Measurements from ENCODE around the gene C1orf174. TPM values are rescaled to one million over a fixed set of nuclear protein-coding genes. Genes with fewer than 3 reads are reported as not detected.

C1orf174 gene
- total RNA-seq, 2 donors from 2014 or later: 14.8 to 15.6 TPM

DNA sequence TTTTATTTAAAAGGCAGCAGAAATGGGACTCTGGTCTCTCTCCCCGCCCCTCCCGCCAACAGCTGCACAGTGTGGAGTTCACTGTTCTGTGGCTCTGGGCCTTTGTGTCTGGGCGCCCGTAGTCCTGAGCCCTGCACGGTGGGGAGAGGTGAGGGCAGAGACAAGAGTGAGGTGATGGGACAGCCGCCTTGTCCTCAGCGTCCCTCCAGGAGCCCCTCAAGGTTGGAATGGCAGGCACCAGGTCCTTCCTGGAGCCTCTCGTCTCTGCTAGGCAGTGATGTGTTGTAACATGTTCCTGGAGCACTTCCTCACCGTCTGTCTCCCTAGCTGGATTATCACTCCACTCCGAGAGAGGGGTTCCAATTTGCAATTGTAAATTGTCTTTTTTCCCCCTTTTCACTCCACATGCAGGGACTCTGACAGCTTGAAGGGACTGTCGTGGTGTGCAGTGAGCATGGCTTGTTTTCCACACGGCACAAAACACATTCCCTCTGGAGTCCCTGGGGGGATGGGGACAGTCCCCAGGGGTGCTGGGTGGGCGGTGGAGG is 44.6 kb upstream of the C1orf174 start:
- no peaks in the 10 kb centered on the region for H3K27me3 ChIP-seq
- no peaks in the 10 kb centered on the region for H3K4me1 ChIP-seq
- WGBS, 2 donors: 43 to 56% methylated on average over 13 of the region's 13 CpGs
- no peak for TF ChIP-seq POLR2A (IDR thresholded peaks at IDR 0.05)
- TF ChIP-seq, protein P1, sequence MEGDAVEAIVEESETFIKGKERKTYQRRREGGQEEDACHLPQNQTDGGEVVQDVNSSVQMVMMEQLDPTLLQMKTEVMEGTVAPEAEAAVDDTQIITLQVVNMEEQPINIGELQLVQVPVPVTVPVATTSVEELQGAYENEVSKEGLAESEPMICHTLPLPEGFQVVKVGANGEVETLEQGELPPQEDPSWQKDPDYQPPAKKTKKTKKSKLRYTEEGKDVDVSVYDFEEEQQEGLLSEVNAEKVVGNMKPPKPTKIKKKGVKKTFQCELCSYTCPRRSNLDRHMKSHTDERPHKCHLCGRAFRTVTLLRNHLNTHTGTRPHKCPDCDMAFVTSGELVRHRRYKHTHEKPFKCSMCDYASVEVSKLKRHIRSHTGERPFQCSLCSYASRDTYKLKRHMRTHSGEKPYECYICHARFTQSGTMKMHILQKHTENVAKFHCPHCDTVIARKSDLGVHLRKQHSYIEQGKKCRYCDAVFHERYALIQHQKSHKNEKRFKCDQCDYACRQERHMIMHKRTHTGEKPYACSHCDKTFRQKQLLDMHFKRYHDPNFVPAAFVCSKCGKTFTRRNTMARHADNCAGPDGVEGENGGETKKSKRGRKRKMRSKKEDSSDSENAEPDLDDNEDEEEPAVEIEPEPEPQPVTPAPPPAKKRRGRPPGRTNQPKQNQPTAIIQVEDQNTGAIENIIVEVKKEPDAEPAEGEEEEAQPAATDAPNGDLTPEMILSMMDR (IDR thresholded peaks at IDR 0.05): no peak
- H3K9me3 ChIP-seq: no peaks in the 10 kb centered on the region
- DNase-seq (no peak), ATAC-seq (no peak)
- H3K27ac ChIP-seq: no peak overlapping the region
- H3K36me3 ChIP-seq (replicated peaks in 1 of 2; ENCODE audit: insufficient read depth in 1 of 2, low read depth in 2 of 2): no peaks in the 10 kb centered on the region
- intact Hi-C loops (cut with DNase I): no loop called here
- H3K4me3 ChIP-seq: no peak overlapping the region

DNA sequence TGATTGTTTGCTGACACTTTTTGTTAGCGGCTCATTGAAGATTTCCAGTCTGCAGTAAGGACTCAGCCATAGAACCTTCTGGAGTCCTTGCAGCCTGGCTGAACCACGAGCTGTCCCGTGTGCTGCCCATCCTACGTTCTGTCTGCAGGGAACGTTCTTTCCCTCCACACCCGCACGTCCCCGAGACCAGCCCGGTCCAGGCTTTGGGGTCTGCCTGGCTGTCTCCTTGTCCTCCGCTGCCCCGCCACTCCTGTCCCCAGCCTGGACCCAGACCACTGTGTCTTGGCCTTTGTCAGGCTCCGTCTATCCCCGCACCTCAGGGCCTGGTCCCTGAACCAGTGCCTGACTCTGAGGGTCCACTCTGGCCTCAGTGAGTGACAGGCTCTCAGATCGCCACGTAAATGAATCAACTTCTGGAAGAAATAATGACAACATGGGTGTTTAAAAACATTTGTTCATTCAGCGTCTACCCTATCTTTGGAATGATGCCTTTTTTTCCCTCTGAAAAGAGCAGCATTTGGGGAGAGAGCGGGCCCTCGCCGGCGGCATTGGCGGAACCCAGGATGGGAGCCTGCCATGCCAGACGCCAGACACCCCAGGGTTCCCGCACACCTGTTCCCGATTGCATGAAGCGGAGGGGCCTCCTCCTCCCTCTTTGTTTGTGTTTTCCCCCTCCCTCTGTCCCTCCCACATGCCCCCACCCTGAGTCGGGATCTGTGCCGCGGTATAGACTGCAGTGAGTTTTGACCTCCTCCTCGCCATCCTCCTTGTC is 43.9 kb upstream of the C1orf174 start:
- DNase-seq (no peak), ATAC-seq (no peak)
- 51 to 64% methylated on average over 29 of the region's 29 CpGs for WGBS, 2 donors
- TF ChIP-seq, protein P1 (IDR thresholded peaks at IDR 0.05): no peak
- TF ChIP-seq POLR2A (IDR thresholded peaks at IDR 0.05): no peak
- Histone ChIP-seq H3K27ac (no peak overlapping the region), H3K9me3 (no peaks in the 10 kb centered on the region), H3K36me3 (replicated peaks in 1 of 2; ENCODE audit: insufficient read depth in 1 of 2, low read depth in 2 of 2) (no peaks in the 10 kb centered on the region), H3K4me3 (no peak overlapping the region), H3K4me1 (no peaks in the 10 kb centered on the region), H3K27me3 (no peaks in the 10 kb centered on the region)
- intact Hi-C loops (cut with DNase I): no loop called here

DNA sequence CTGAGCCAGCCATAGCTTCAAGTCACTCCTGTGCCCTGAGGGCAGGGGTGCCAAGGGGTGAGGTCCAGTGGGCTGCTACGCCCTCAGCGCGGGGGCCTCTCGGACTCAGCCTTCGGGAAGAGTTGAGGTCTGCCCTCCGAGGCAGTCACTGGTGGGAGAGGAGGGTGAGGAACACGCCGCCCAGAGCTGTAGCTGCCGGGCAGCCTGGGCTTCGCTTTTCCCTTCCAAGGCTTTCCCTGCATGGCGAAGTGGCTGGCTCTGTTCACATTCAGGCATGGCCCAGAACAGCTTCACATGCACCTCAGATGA is 43.0 kb upstream of the C1orf174 start:
- Histone ChIP-seq H3K4me1 (no peaks in the 10 kb centered on the region), H3K27ac (no peak overlapping the region), H3K36me3 (replicated peaks in 1 of 2; ENCODE audit: insufficient read depth in 1 of 2, low read depth in 2 of 2) (no peaks in the 10 kb centered on the region), H3K9me3 (no peaks in the 10 kb centered on the region), H3K27me3 (no peaks in the 10 kb centered on the region), H3K4me3 (no peak overlapping the region)
- TF ChIP-seq, protein P1 (IDR thresholded peaks at IDR 0.05): no peak
- no peak for TF ChIP-seq POLR2A (IDR thresholded peaks at IDR 0.05)
- WGBS, 2 donors: 53 to 71% methylated on average over 3 to 11 of the region's 11 CpGs
- intact Hi-C loops (cut with DNase I): no loop called here
- ATAC-seq: no peak
- DNase-seq: no peak

DNA sequence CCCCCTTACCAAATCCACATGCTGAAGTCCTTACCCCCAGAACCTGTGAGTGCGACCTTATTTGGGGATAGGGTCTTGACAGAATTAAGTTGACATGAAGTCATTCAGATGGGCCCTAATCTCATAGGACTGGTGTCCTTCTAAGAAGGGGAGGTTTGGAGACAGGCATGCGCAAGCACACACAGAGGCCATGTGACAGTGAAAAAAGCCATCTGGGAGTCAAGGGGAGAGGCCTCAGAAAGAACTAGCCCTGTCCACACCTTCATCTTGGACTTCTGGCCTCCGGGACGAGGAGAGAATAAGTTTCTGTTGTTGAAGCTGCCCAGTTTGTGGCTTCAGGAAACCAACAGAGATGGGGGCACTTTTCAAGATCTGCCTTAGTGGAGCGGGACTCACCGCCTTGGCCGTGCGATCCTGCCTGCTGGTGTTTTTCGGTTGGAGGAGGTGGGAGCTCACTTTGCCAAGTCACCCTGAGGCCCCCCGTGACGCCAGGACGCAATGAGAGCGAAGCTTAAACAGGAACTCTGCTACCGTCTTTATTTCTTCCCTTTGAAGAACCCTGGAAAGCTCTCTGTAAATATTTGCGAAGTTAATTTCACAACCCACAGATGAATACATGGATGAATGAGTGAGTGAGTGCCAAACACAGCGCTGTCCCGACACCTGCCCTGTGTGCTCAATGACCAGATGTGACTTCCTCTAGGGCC is 42.5 kb upstream of the C1orf174 start:
- Histone ChIP-seq H3K27me3 (no peaks in the 10 kb centered on the region), H3K27ac (no peak overlapping the region), H3K9me3 (no peaks in the 10 kb centered on the region), H3K4me3 (no peak overlapping the region), H3K4me1 (no peaks in the 10 kb centered on the region), H3K36me3 (replicated peaks in 1 of 2; ENCODE audit: insufficient read depth in 1 of 2, low read depth in 2 of 2) (no peaks in the 10 kb centered on the region)
- intact Hi-C loops (cut with DNase I): no loop called here
- TF ChIP-seq, protein P1 (IDR thresholded peaks at IDR 0.05): no peak
- no peak for TF ChIP-seq POLR2A (IDR thresholded peaks at IDR 0.05)
- WGBS, 2 donors: 55 to 58% methylated on average over 17 of the region's 17 CpGs
- DNase-seq: peak in 1 of 4 donors; percentile 17
- no peak for ATAC-seq

Data from body of pancreas (tissue), 4 donors.